Stimulated activated effector memory CD8-positive, alpha-beta T cell treated with anti-CD3 and anti-CD28 coated beads, Interleukin-12 subunit alpha, Interleukin-12 subunit beta, amount 100 ng/mL, for 72 hours (primary cell): ENCODE data around the gene DYNLRB1.

Experiments
- ATAC-seq: fragments of 150-1000 bp; cut with Tn5 transposase; 2 replicates; pipeline ENCODE4 v1.10.0; 2021
- DNase-seq, 2 donors: peaks; one replicate each; pipeline ENCODE4 v3.0.0; 2021 to 2022; ENCODE audit warnings: low spot score in 2 of 2
- H3K27ac Mint-ChIP-seq: one replicate; pipeline ENCODE4 v1.8.0; 2022; ENCODE audit warnings: mild to moderate bottlenecking, mixed read lengths
- H3K36me3 Mint-ChIP-seq: one replicate; pipeline ENCODE4 v1.8.0; 2022; ENCODE audit warnings: mild to moderate bottlenecking, mixed read lengths
- H3K4me1 Mint-ChIP-seq: one replicate; pipeline ENCODE4 v1.8.0; 2022; ENCODE audit warnings: mixed read lengths
- H3K4me3 Mint-ChIP-seq: one replicate; pipeline ENCODE4 v1.8.0; 2022; ENCODE audit warnings: mild to moderate bottlenecking, mixed read lengths
- H3K9me3 Mint-ChIP-seq: one replicate; pipeline ENCODE4 v1.8.0; 2022; ENCODE audit warnings: mixed read lengths

Gene DYNLRB1

DNA sequence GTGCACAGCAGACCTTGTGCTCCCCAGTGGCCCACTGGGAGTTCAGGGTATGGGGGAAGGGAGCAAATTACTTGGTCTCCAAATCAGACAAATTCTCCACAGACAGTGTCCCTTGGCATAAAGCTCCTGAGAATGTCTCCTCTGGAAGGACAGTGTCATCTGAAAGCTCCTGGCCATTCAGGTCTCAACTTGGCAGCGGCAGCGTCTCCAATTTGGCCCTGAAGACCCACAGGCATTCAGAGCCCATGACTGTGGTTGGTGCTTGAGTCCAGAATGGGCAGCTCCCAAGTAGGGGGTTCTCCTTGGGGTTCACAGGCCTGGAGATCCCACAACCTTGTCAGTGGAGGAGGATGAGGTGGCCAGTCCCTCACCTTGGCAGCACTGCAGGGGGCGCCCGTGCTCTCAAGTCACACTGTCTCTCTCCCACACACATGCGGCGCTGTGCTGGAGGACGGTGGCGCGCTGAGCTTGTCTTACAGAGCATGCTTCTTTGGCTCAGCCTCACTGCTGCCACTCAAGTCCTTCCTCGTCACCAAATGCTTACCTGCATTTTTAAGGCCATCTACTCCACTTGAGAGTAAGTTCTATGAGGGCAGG is 20.7 kb downstream of the DYNLRB1 start:
- no peak overlapping the region for H3K27ac Mint-ChIP-seq
- H3K4me1 Mint-ChIP-seq, result peaks cover 22% of the 10 kb centered on the region
- H3K36me3 Mint-ChIP-seq, result peaks cover 90% of the 10 kb centered on the region
- H3K9me3 Mint-ChIP-seq, result no peaks in the 10 kb centered on the region
- peak in 1 of 2 donors; percentile 63 for DNase-seq
- H3K4me3 Mint-ChIP-seq, result no peak overlapping the region
- ATAC-seq, result peak; percentile 63

- Mint-ChIP-seq H3K27ac (no peak overlapping the region), H3K9me3 (no peaks in the 10 kb centered on the region), H3K4me1 (peaks cover 22% of the 10 kb centered on the region), H3K36me3 (peaks cover 90% of the 10 kb centered on the region), H3K4me3 (no peak overlapping the region)
- ATAC-seq (no peak), DNase-seq (no peak)
Measured at GRCh38 chr20:34537651-34538050, 21.4 kb downstream of the DYNLRB1 start.

- Mint-ChIP-seq H3K36me3 (peaks cover 82% of the 10 kb centered on the region), H3K4me3 (no peak overlapping the region)
- ATAC-seq, result peak; percentile 66
Measured at GRCh38 chr20:34538671-34539123, 22.5 kb downstream of the DYNLRB1 start.

GRCh38 chr20:34539756-34540155 is 23.5 kb downstream of the DYNLRB1 start:
- Mint-ChIP-seq H3K36me3 (peaks cover 74% of the 10 kb centered on the region), H3K27ac (no peak overlapping the region), H3K4me3 (no peak overlapping the region), H3K9me3 (no peaks in the 10 kb centered on the region), H3K4me1 (peaks cover 22% of the 10 kb centered on the region)
- ATAC-seq (no peak), DNase-seq (no peak)

More at GRCh38 chr20:34538671-34539123, 22.5 kb downstream of the DYNLRB1 start:
- Mint-ChIP-seq H3K27ac (peak overlapping the region; percentile 78), H3K9me3 (no peaks in the 10 kb centered on the region), H3K4me1 (peaks cover 22% of the 10 kb centered on the region)
- DNase-seq, result peak; percentile 45 to 78

DNA sequence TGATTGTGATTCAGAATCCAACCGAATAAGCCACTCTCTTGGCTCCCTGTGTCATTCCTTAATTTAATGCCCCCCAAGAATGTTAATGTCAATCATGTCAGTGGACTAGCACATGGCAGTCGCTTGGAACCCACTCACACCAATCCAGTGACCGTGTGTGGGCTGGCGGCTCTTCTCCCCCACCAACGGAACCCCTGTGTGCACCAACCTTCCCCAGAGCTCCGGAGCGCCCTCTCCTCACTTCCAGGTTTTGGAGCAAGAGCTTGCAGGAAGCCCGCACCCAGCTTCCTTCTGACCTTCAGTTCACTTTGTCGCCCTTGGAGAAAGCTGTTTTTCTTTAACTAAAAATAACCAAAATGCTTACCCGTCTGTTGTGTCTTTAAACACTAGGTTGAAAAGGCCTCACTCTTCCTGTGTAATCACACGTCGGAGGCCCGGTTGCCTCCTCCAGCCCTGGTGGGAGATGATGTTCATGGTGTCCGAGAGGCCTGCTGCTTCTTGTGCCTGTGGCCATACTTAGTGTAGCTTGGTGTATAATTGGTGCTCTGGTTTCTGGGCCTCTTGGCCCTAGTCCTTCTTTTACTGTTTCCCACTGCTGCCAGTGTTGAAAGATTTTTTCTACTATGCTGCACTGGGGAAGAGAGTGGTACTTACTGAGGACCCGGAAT is 24.5 kb downstream of the DYNLRB1 start:
- DNase-seq (no peak), ATAC-seq (no peak)
- H3K4me3 Mint-ChIP-seq, result peak overlapping the region; percentile 25
- H3K9me3 Mint-ChIP-seq, result no peaks in the 10 kb centered on the region
- peaks cover 18% of the 10 kb centered on the region for H3K4me1 Mint-ChIP-seq
- H3K36me3 Mint-ChIP-seq, result peaks cover 65% of the 10 kb centered on the region
- H3K27ac Mint-ChIP-seq, result peak overlapping the region; percentile 93

GRCh38 chr20:34541264-34541901 is 25.2 kb downstream of the DYNLRB1 start:
- peaks cover 58% of the 10 kb centered on the region for H3K36me3 Mint-ChIP-seq
- H3K9me3 Mint-ChIP-seq, result no peaks in the 10 kb centered on the region
- ATAC-seq (peak; percentile 61), DNase-seq (no peak)
- H3K4me3 Mint-ChIP-seq, result peak overlapping the region; percentile 25
- peaks cover 16% of the 10 kb centered on the region for H3K4me1 Mint-ChIP-seq
- peak overlapping the region; percentile 93 for H3K27ac Mint-ChIP-seq

GRCh38 chr20:34541917-34542316 is 25.7 kb downstream of the DYNLRB1 start:
- Mint-ChIP-seq H3K4me3 (no peak overlapping the region), H3K36me3 (peaks cover 53% of the 10 kb centered on the region), H3K4me1 (peaks cover 16% of the 10 kb centered on the region), H3K9me3 (no peaks in the 10 kb centered on the region), H3K27ac (peak overlapping the region; percentile 93)
- DNase-seq (no peak), ATAC-seq (no peak)

- Mint-ChIP-seq H3K9me3 (no peaks in the 10 kb centered on the region), H3K4me1 (peaks cover 16% of the 10 kb centered on the region), H3K27ac (no peak overlapping the region), H3K36me3 (peaks cover 48% of the 10 kb centered on the region), H3K4me3 (no peak overlapping the region)
- no peak for DNase-seq
- ATAC-seq, result no peak
Measured at GRCh38 chr20:34542439-34542838, 26.2 kb downstream of the DYNLRB1 start.

DNA sequence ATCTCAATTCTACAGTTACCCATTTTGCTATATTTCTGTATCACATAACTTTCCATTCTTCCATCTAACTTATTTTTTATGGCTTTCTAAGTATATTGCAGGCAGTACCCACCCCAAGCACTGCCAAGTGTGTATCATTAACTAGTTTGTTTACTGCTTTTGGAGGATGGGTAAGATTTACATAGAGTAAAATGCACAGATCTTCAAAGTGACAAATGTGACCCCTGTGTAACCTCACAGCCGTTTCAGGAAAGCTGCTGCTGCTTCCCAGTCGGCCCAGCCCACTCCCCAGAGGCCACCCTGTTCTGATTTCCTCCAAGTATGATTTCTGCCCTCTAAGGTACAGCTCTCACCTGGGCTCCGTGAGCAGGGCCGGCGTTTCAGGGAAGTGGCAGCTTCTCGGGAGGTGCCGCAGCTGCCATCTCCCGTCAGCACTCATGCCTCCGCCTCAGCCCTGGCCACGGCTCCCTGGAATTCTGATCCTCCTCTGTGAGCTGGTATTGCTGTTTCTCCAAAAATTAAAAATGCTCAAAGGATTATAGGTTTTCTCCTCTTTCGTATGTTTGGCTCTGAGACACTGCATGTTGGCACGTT is 27.3 kb downstream of the DYNLRB1 start:
- no peak for DNase-seq
- H3K4me1 Mint-ChIP-seq, result peaks cover 16% of the 10 kb centered on the region

GRCh38 chr20:34544109-34544796 is 28.0 kb downstream of the DYNLRB1 start:
- no peaks in the 10 kb centered on the region for H3K9me3 Mint-ChIP-seq
- no peak overlapping the region for H3K4me3 Mint-ChIP-seq
- H3K27ac Mint-ChIP-seq, result peak overlapping the region; percentile 43
- DNase-seq, result no peak
- ATAC-seq, result peak; percentile 53
- peaks cover 16% of the 10 kb centered on the region for H3K4me1 Mint-ChIP-seq
- H3K36me3 Mint-ChIP-seq, result peaks cover 30% of the 10 kb centered on the region

More for the DNA sequence above, 27.3 kb downstream of the DYNLRB1 start:
- Mint-ChIP-seq H3K27ac (peak overlapping the region; percentile 43), H3K4me3 (no peak overlapping the region), H3K9me3 (no peaks in the 10 kb centered on the region), H3K36me3 (peaks cover 36% of the 10 kb centered on the region)
- no peak for ATAC-seq

DNA sequence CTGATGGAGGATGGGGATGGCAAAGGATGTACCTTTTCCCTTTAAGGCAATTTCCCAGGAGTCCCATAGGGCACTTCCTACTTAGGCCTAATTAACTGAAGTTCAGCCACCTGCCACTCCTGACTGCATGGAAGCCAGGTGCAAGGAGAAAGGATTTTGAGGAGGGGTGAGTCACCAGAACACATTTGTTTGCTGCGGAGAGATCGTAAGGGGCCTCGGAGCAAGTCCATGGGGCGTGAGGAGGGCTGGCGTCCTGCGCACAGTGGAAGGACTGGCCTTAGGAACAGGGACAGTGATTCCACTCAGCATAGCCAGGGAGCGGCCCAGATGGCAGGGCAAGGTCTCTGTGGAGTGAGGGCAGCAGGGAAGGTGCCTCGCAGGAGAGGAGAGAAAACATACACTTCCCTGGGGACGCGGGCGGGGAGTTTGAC is 30.5 kb downstream of the DYNLRB1 start:
- DNase-seq (no peak), ATAC-seq (no peak)
- Mint-ChIP-seq H3K9me3 (no peaks in the 10 kb centered on the region), H3K4me3 (no peak overlapping the region), H3K27ac (peak overlapping the region; percentile 40), H3K4me1 (peaks cover under 1% of the 10 kb centered on the region), H3K36me3 (peaks cover 4% of the 10 kb centered on the region)

- Mint-ChIP-seq H3K4me3 (no peak overlapping the region), H3K4me1 (no peaks in the 10 kb centered on the region), H3K36me3 (no peaks in the 10 kb centered on the region), H3K27ac (peak overlapping the region; percentile 60), H3K9me3 (no peaks in the 10 kb centered on the region)
- ATAC-seq (no peak), DNase-seq (no peak)
Measured at GRCh38 chr20:34547844-34548613, 31.8 kb downstream of the DYNLRB1 start.

- H3K36me3 Mint-ChIP-seq, result no peaks in the 10 kb centered on the region
- no peaks in the 10 kb centered on the region for H3K9me3 Mint-ChIP-seq
- H3K27ac Mint-ChIP-seq, result no peak overlapping the region
- no peak overlapping the region for H3K4me3 Mint-ChIP-seq
- ATAC-seq, result no peak
- H3K4me1 Mint-ChIP-seq, result no peaks in the 10 kb centered on the region
- DNase-seq, result no peak
Measured at GRCh38 chr20:34549291-34549928, 33.2 kb downstream of the DYNLRB1 start.

DNA sequence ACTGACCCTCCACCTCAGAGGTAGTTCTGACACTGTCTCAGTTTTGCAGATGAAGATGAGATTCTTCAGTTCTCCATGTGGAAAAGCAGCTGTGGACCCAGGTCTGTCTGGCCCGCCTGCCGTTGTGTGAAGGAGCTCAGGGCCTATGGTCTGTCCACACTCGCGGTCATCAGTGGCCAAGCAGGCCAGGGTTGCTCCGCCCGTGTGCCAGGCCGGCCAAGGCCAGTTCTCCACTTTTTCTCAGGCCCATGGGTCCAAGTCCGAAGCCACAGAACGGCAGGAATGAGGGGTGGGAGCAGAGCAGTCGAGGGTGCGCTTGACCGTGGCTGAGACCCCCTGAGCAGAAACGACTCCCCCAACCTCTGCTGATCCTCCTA is 33.7 kb downstream of the DYNLRB1 start:
- H3K36me3 Mint-ChIP-seq, result no peaks in the 10 kb centered on the region
- H3K9me3 Mint-ChIP-seq, result no peaks in the 10 kb centered on the region
- no peak overlapping the region for H3K4me3 Mint-ChIP-seq
- no peak overlapping the region for H3K27ac Mint-ChIP-seq
- no peak for DNase-seq
- no peaks in the 10 kb centered on the region for H3K4me1 Mint-ChIP-seq
- no peak for ATAC-seq
